NCI-H1105 (cell line): ENCODE data around the gene AAR2.

Experiments used
- DNase-seq: peaks from one replicate; lab custom pipeline; 2025; lab: John Stamatoyannopoulos, UW

Gene AAR2

DNA sequence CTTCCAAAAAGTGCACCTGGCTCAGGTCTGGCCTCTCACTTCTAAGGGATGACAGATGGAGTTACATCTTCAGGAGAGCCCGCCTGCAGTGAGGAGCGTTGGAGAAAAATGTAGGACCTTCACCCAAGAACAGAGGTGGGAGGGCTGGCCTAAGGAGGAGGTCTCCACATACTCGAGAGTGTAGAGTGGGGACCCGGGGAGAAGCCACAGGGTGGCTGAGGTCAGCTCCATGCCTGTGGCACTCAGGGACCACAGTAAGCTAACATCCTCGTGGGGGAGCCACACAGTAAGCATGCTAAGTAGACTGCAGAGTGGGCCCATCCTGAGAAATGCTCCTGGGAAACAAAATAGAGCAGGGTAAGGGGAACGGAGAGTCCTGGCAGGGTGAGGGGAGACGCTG is 24.0 kb downstream of the AAR2 start:
- no peak for DNase-seq

GRCh38 chr20:36261389-36262105 is 25.3 kb downstream of the AAR2 start:
- DNase-seq: no peak

GRCh38 chr20:36262440-36262839 is 26.2 kb downstream of the AAR2 start:
- no peak for DNase-seq

GRCh38 chr20:36264426-36265246 is 28.4 kb downstream of the AAR2 start:
- DNase-seq: no peak

DNA sequence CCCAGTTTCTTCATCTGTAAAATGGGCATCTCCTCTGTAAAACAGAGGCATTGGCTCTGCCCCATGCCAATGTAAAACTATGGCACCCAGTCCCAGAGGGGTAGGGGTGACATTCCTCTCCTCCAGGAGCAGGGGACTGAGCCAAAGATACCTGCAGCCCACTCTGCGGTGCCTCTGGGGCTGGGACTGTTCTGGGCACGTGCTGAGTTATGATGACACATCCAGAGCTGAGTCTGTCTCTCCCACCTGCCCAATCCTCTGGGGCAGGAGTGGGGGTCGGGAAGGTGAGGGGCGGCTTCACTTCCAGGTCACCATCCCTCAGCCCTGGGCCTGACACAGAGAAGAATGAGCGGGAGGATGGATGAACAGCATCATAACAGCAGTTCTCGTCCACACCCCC is 29.9 kb downstream of the AAR2 start:
- no peak for DNase-seq

GRCh38 chr20:36267605-36268381 is 31.5 kb downstream of the AAR2 start:
- no peak for DNase-seq

- DNase-seq: no peak
Measured at GRCh38 chr20:36268440-36269342, 32.4 kb downstream of the AAR2 start.

DNA sequence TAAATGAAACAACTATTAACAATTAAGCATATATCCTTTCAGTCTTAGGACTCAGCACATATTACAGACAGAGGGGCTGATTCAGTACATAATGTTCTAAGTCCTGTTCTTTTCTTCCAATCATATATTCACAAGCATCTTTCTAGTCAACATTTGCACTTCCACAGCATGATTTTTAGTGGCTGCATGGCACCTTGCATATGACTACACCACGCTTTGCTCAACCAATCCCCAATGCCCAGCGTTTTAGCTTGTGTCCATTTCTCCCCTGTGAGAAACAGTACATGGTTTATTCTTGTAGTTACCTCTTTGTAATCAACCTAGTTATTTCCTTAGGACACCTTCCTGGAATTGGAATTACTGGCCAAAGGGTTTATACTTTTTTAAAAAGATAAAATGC is 33.2 kb downstream of the AAR2 start:
- DNase-seq: no peak

DNA sequence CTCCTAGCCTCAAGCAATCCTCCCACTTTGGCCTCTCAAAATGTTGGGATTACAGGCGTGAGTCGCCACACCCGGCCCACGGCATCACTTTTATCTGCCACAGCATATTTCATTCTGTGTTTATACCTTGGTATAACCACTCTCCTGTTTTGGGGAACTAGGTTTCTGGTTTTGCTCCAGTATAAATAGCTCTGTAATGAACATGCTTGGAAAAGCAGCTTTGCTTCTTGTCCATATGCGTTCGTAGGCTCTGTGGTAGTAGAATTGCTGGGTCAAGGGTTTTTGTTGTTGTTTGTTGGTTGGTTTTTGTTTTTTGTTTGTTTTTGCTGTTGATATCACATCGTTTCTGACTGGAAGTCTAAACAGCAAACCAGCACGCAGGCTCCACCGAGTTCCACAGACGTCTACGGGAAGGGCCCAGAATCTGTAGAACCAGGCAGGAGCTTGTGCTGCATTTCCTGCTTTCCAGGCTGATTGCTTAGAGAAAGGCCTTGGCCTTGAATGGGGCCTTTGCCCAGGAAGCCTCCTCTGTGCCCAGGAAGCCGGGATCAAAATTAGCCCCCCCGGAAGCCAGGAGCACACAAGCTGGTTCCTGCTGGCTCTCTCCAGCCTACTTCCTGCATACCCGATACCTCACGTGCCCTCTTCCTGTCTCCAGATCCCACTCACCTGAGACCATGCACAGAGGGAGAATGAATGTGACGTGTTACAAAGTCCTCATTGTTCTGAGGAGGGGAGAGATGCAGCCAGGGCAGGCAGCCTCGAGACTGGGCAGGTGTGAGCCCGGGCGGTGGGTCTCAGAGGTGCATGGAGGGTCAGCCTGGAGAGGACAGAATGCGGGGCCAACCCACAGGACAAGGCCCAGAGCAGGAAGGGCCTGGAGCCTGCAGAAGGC is 34.7 kb downstream of the AAR2 start:
- no peak for DNase-seq

GRCh38 chr20:36271639-36272546 is 35.6 kb downstream of the AAR2 start:
- DNase-seq: no peak

DNA sequence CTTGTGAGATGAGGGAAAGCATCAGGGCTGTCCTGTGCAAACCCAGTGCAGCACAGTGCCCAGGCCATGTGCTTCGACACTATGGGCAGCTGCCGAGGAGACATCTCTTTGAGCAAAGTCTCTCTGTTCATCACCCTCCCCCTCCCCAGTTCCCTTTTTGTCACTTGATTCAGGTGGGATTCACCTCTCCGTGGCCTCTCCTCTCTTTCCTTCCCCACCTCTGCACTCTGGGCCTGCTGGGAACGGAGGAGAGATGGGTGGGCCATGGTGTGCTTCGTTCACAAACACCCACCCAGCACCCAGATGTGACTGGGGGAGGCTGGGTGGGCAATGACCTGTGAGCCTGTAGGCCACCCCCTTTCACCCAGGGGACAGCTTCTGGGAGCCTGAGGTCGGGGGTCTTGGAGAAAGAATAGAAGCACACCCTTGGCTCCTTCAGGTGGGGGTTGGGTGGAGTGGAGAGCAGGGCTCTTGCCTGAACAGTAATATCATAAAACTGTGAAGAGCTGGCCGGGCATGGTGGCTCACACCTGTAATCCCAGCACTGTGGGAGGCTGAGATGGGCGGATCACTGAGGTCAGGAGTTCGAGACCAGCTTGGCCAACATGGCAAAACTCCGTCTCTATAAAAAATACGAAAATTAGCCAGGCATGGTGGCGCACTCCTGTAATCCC is 36.4 kb downstream of the AAR2 start:
- no peak for DNase-seq

DNA sequence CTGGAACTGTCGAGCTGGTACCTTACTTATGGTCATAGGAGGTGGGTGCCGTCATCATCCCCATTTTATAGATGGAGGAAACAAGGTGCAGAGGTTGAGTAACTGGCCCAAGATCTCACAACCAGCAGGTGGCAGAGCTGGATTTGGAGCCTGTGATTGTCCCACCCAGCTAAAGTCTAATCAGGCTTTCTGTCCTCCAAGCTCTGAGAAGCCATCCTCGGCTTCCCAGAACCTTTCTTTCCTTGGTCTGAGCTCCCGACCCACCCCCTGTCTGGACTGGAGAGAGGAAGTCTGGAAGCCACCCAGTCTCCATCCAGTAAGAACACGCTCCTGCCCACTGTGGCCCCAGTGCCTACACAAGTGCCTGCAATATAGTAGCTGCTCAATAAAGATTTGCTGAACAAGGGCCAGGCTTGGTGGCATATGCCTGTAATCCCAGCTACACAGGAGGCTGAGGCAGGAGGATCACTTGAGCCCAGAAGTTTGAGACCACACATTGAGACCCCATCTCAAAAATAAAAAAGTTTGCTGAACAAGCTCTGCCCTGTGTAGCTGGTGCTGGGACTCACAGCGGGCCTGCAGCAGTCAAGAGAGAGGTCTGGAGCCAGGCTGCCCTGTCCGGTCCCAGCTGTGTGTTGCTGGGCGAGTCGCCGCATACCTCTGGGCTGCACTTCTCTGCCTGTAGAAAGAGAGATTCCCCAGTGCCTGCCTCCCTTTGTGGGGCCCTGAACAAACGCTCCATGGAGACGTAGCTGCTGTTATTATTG is 37.3 kb downstream of the AAR2 start:
- DNase-seq: no peak

GRCh38 chr20:36274181-36274841 is 38.0 kb downstream of the AAR2 start:
- no peak for DNase-seq

DNA sequence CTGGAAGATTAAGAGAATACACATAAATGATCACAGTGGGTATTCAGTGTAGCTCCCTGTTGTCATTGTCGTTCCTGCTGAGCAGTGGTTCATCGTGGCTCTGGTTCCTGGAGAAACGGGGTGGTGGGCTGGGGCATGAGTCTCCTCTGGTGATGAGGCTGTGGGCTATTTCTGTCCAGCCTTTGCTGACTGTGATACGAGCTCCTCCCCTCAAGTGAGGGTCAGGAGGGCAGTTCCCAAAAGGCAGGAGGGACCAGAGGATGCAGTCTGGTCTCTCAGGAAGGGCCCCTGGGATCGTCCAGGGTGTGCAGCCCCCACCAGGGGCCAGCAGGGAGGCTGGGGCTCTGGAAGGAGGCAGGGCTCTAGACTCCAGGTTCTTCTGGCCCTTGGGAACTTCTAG is 38.7 kb downstream of the AAR2 start:
- DNase-seq: no peak

GRCh38 chr20:36275441-36276189 is 39.3 kb downstream of the AAR2 start:
- no peak for DNase-seq

DNA sequence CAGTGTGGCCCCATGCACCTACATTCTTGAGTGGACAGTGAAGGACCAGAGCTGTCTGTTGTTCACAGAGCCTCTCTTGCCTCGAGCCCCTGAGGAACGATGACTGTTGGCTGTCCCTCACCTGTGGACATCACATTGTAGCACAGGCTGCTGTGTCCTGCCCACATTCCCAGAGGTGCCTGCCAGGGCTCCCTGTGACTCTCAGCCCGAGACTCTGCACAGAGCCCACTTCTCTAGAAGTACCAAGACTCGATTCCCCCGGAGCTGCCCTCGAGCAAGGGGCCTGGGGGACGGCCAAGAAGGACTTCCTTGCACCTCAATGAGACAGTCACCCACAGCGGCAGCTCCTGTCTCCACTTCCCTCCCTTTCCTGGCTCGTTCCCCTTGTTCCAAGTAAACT is 41.3 kb downstream of the AAR2 start:
- DNase-seq: no peak

DNA sequence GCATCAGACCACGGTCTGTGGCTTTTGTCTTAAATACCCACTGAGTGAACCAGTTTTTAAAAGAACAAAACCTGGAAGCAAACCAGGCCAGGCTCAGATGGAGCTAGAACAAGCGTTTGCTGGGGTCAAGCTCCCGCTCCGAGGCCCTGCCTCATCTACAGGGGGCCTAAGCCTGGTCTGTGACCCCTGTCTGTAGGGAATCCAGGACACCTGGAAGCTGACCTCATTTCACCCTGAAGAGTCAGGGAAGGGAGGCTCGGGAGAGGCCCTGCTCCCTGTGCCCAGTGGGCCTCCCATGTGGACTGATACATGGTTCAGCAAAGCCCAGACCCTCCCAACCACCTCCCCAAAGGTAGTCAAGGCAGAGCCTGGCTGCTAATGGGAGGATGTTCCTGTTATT is 43.1 kb downstream of the AAR2 start:
- DNase-seq: no peak
